HepG2 (cell line): ENCODE results near the gene ONECUT3. TPM values are rescaled to one million over a fixed set of nuclear protein-coding genes. Genes with fewer than 3 reads are reported as not detected.

Experiments used
- ATAC-seq: fragments of 200-7000 bp; cut with Tn5 transposase; 3 replicates; pipeline ENCODE4 v1.9.1; 2020; ENCODE audit warnings: mild to moderate bottlenecking, moderate library complexity
- BruUV-seq: library from RNA; stranded (reverse); fragments of 400-500 nt; replicated peaks from 2 replicates; lab custom pipeline; 2021; lab: Mats Ljungman, UMichigan
- CTCF ChIA-PET: fragments of 300-600 bp; formaldehyde crosslinking; extraction: SDS; loops from one replicate; lab custom pipeline; 2021; ENCODE audit warnings: low total read pairs, inconsistent platforms, low intra/inter-chr PET ratio; lab: Yijun Ruan, JAX
- POLR2A ChIA-PET: fragments of 350-600 bp; sonication (Branson Sonifier 250); formaldehyde crosslinking; loops from one replicate; lab custom pipeline; 2020; ENCODE audit warnings: antibody characterized with exemption, inconsistent platforms; lab: Yijun Ruan, JAX
- DNase-seq: peaks from one replicate; pipeline ENCODE4 v3.0.0-alpha.2; 2015; ENCODE audit warnings: low spot score
- FAIRE-seq: peaks from 3 replicates; lab custom pipeline; 2011; peaks lifted over from hg19 to GRCh38; lab: Jason Lieb, UNC
- H2AFZ ChIP-seq: one replicate; pipeline ENCODE4 v1.6.1; 2011; ENCODE audit warnings: low read length, inconsistent platforms
- H3K27ac ChIP-seq: fragments of 300-600 bp; 3 replicates; pipeline ENCODE4 v1.8.0; 2011; ENCODE audit warnings: mixed run types, mild to moderate bottlenecking, mixed read lengths, low read length, inconsistent platforms; ENCODE audit not compliant: insufficient read depth; ENCODE audit errors: extremely low read length
- H3K27me3 ChIP-seq, 2 experiments: fragments of 200-600 bp in 1 of 2; 2 replicates in 1 of 2; 3 replicates in 1 of 2; pipeline versions ENCODE4 v1.6.0 to v1.8.0; 2011; ENCODE audit warnings: low read length in 2 of 2, mild to moderate bottlenecking in 2 of 2, moderate library complexity in 2 of 2, inconsistent platforms in 1 of 2; ENCODE audit not compliant: insufficient read depth in 2 of 2, control insufficient read depth in 1 of 2
- H3K36me3 ChIP-seq, 2 experiments: fragments of 200-600 bp in 1 of 2; replicated peaks in 1 of 2; 2 replicates in 1 of 2; 3 replicates in 1 of 2; pipeline versions ENCODE4 v1.5.1 to v1.8.0; 2011; ENCODE audit warnings: low read length in 2 of 2, inconsistent platforms in 1 of 2; ENCODE audit not compliant: insufficient read depth in 2 of 2, control insufficient read depth in 1 of 2
- H3K4me1 ChIP-seq: 2 replicates; pipeline ENCODE4 v1.5.1; 2012; ENCODE audit warnings: low read length, inconsistent platforms; ENCODE audit not compliant: insufficient read depth
- H3K4me2 ChIP-seq: 2 replicates; pipeline ENCODE4 v1.6.0; 2011; ENCODE audit warnings: low read depth, low read length, inconsistent platforms
- H3K4me3 ChIP-seq, 3 experiments: fragments of 200-600 bp in 1 of 3; sonication (generic), shearing (Covaris generic) in 1 of 3; replicated peaks in 1 of 3; 2 replicates each; pipeline ENCODE4 v1.5.1; 2011 to 2016; ENCODE audit warnings: low read length in 3 of 3, inconsistent platforms in 2 of 3, low read depth in 2 of 3, mild to moderate bottlenecking in 2 of 3, control low read depth in 1 of 3, mixed read lengths in 1 of 3; ENCODE audit not compliant: insufficient read depth in 1 of 3
- H3K79me2 ChIP-seq: one replicate; pipeline ENCODE4 v1.6.1; 2011; ENCODE audit warnings: low read length, inconsistent platforms; ENCODE audit not compliant: insufficient read depth
- H3K9ac ChIP-seq: 2 replicates; pipeline ENCODE4 v1.6.0; 2011; ENCODE audit warnings: mild to moderate bottlenecking, low read depth, low read length, inconsistent platforms; ENCODE audit not compliant: insufficient read depth
- H3K9me3 ChIP-seq: 2 replicates; pipeline ENCODE4 v1.5.1; 2012; ENCODE audit warnings: mild to moderate bottlenecking, low read length
- H4K20me1 ChIP-seq: 2 replicates; pipeline ENCODE4 v1.6.0; 2011; ENCODE audit warnings: inconsistent platforms, mild to moderate bottlenecking, low read length, moderate library complexity; ENCODE audit not compliant: insufficient read depth
- CREB3 ChIP-seq: sonication (generic); formaldehyde crosslinking; IDR thresholded peaks from 2 replicates; pipeline ENCODE4 v1.5.0; 2020; ENCODE audit warnings: missing genetic modification reagents
- EED ChIP-seq: sonication (generic); formaldehyde crosslinking; IDR thresholded peaks from 2 replicates; pipeline ENCODE4 v1.5.0; 2020; ENCODE audit warnings: mild to moderate bottlenecking, missing genetic modification reagents
- FLYWCH1 ChIP-seq: sonication (generic); formaldehyde crosslinking; IDR thresholded peaks from 2 replicates; pipeline ENCODE4 v1.8.1; 2023; ENCODE audit warnings: mild to moderate bottlenecking, missing genetic modification reagents
- MXD4 ChIP-seq: IDR thresholded peaks from 2 replicates; pipeline ENCODE4 v1.6.1; 2016; ENCODE audit warnings: mild to moderate bottlenecking, missing biosample characterization, missing genetic modification reagents
- NFIC ChIP-seq: IDR thresholded peaks from 2 replicates; pipeline ENCODE4 v1.6.1; 2012; ENCODE audit warnings: mild to moderate bottlenecking, low read length, inconsistent platforms
- UBTF ChIP-seq: sonication (generic); formaldehyde crosslinking; IDR thresholded peaks from 2 replicates; pipeline ENCODE4 v1.4.0; 2020; ENCODE audit warnings: mild to moderate bottlenecking, missing genetic modification reagents
- ZNF224 ChIP-seq: sonication (generic); formaldehyde crosslinking; IDR thresholded peaks from 2 replicates; pipeline ENCODE4 v1.5.0; 2020; ENCODE audit warnings: mild to moderate bottlenecking, missing genetic modification reagents
- ZNF432 ChIP-seq: sonication (generic); formaldehyde crosslinking; IDR thresholded peaks from 2 replicates; pipeline ENCODE4 v1.5.0; 2020; ENCODE audit warnings: missing genetic modification reagents, mild to moderate bottlenecking, borderline replicate concordance
- ZNF678 ChIP-seq: sonication (generic); formaldehyde crosslinking; IDR thresholded peaks from 2 replicates; pipeline ENCODE4 v1.4.0; 2020; ENCODE audit warnings: mild to moderate bottlenecking, missing genetic modification reagents
- ZNF788 ChIP-seq: sonication (generic); formaldehyde crosslinking; IDR thresholded peaks from 2 replicates; pipeline ENCODE4 v1.5.0; 2020; ENCODE audit warnings: mild to moderate bottlenecking, missing genetic modification reagents, borderline replicate concordance
- WGBS: methylation state at CpG from one replicate; pipeline ENCODE4 v1.1.6; 2017; ENCODE audit warnings: low lambda C conversion rate; 5-methylcytosine and 5-hydroxymethylcytosine counted together
- in situ Hi-C: cut with HindIII; loops from 2 replicates; pipeline ENCODE4 v1.10.0; 2017; ENCODE audit warnings: low pct_unique_long_range_greater_than_20kb; ENCODE audit not compliant: extremely low pct_ligation_motif_present
- intact Hi-C: fragments of 100-400 bp; cut with micrococcal nuclease; formaldehyde crosslinking; loops from one replicate; pipeline ENCODE4 v1.10.0; 2022; ENCODE audit not compliant: unreplicated experiment
- polyA plus RNA-seq, 8 experiments: library from polyadenylated mRNA; depleted of rRNA in 3 of 8; stranded (reverse) in 7 of 8; unstranded in 1 of 8; fragments of >200 nt; fragmentation: Illumina TruSeq in 4 of 8; extraction: Trizol in 4 of 8; gene quantifications; 2 replicates each; pipeline versions ENCODE4 v1.2.1 to v1.2.3, GENCODE V29; 2011 to 2016; ENCODE audit warnings: low read depth in 4 of 8, missing spikeins in 1 of 8, mixed read lengths in 1 of 8; ENCODE audit not compliant: insufficient read depth in 1 of 8
- total RNA-seq, 5 experiments: library from RNA; depleted of rRNA; stranded (reverse); fragments of >200 nt; fragmentation: Illumina TruSeq; extraction: Trizol; gene quantifications; 2 replicates each; pipeline ENCODE4 v1.2.3, GENCODE V29; 2016; ENCODE audit warnings: low read depth in 1 of 5
- TF ChIP-seq, protein P1 (sequence below): sonication (generic); formaldehyde crosslinking; IDR thresholded peaks from 2 replicates; pipeline ENCODE4 v1.4.0; 2020; ENCODE audit warnings: missing genetic modification reagents
- TF ChIP-seq, protein P2 (sequence below): sonication (generic); formaldehyde crosslinking; IDR thresholded peaks from 2 replicates; pipeline ENCODE4 v1.5.0; 2020; ENCODE audit warnings: mild to moderate bottlenecking, low read depth, missing genetic modification reagents, borderline replicate concordance
- TF ChIP-seq, protein P3 (sequence below): sonication (generic); formaldehyde crosslinking; IDR thresholded peaks from 2 replicates; pipeline ENCODE4 v1.5.0; 2020; ENCODE audit warnings: missing genetic modification reagents

ONECUT3 gene
- total and polyA plus RNA-seq, 2 of the 13 experiments (the other 11 are each of a cell fraction or from before 2014, with no cell fraction given): under 0.01 TPM; not detected in 1

- in situ Hi-C loops (no loop called here), intact Hi-C loops (no loop called here)
- DNase-seq (no peak), FAIRE-seq (no peak), ATAC-seq (no peak)
- Histone ChIP-seq H3K79me2 (no peaks in the 10 kb centered on the region), H3K36me3 (no peaks in the 10 kb centered on the region), H3K9ac (no peak overlapping the region), H2AFZ (no peak overlapping the region), H3K4me3 (no peak overlapping the region), H3K27ac (no peak overlapping the region), H3K9me3 (no peaks in the 10 kb centered on the region), H3K27me3 (no peaks in the 10 kb centered on the region; a peak in 1 of 5 replicates), H3K4me2 (no peak overlapping the region), H4K20me1 (no peaks in the 10 kb centered on the region), H3K4me1 (peaks cover 6% of the 10 kb centered on the region; the same call in 1 of the 2 replicates)
- no TSS peak for BruUV-seq
- WGBS: 91% methylated on average over 17 of the region's 30 CpGs
- ChIA-PET POLR2A (no interaction called here), CTCF (no interaction called here)
- TF ChIP-seq MXD4 (CRISPR knock-in tag) (no peak), NFIC (no peak), UBTF (CRISPR knock-in tag) (no peak), ZNF788 (no peak), ZNF432 (no peak), FLYWCH1 (CRISPR knock-in tag) (no peak), ZNF678 (no peak), ZNF224 (no peak), EED (no peak), CREB3 (CRISPR knock-in tag) (no peak)
- TF ChIP-seq, protein P1, sequence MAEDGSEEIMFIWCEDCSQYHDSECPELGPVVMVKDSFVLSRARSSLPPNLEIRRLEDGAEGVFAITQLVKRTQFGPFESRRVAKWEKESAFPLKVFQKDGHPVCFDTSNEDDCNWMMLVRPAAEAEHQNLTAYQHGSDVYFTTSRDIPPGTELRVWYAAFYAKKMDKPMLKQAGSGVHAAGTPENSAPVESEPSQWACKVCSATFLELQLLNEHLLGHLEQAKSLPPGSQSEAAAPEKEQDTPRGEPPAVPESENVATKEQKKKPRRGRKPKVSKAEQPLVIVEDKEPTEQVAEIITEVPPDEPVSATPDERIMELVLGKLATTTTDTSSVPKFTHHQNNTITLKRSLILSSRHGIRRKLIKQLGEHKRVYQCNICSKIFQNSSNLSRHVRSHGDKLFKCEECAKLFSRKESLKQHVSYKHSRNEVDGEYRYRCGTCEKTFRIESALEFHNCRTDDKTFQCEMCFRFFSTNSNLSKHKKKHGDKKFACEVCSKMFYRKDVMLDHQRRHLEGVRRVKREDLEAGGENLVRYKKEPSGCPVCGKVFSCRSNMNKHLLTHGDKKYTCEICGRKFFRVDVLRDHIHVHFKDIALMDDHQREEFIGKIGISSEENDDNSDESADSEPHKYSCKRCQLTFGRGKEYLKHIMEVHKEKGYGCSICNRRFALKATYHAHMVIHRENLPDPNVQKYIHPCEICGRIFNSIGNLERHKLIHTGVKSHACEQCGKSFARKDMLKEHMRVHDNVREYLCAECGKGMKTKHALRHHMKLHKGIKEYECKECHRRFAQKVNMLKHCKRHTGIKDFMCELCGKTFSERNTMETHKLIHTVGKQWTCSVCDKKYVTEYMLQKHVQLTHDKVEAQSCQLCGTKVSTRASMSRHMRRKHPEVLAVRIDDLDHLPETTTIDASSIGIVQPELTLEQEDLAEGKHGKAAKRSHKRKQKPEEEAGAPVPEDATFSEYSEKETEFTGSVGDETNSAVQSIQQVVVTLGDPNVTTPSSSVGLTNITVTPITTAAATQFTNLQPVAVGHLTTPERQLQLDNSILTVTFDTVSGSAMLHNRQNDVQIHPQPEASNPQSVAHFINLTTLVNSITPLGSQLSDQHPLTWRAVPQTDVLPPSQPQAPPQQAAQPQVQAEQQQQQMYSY (CRISPR knock-in tag): no peak
- TF ChIP-seq, protein P2, sequence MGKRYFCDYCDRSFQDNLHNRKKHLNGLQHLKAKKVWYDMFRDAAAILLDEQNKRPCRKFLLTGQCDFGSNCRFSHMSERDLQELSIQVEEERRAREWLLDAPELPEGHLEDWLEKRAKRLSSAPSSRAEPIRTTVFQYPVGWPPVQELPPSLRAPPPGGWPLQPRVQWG: no peak
- TF ChIP-seq, protein P3, sequence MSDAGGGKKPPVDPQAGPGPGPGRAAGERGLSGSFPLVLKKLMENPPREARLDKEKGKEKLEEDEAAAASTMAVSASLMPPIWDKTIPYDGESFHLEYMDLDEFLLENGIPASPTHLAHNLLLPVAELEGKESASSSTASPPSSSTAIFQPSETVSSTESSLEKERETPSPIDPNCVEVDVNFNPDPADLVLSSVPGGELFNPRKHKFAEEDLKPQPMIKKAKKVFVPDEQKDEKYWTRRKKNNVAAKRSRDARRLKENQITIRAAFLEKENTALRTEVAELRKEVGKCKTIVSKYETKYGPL (CRISPR knock-in tag): no peak
Measured at GRCh38 chr19:1807695-1808394, 54.5 kb downstream of the ONECUT3 start.
